ENCODE results near the gene RASGRP4. TPM values are rescaled to one million over a fixed set of nuclear protein-coding genes. Genes with fewer than 3 reads are reported as not detected.

The RASGRP4 gene
- total and polyA plus RNA-seq, 2 donors from 2014 or later, result 0.80 to 3.6 TPM

- Histone ChIP-seq H3K9ac (ENCODE audit: low read length in 3 of 3) (no peak overlapping the region), H3K27ac (ENCODE audit: low read depth in 2 of 2, low read length in 2 of 2) (no peak overlapping the region), H3K4me3 (ENCODE audit: low read length in 3 of 3) (no peak overlapping the region), H3K9me3 (ENCODE audit: control insufficient read depth in 2 of 3, insufficient read depth in 1 of 3, low read length in 3 of 3) (no peaks in the 10 kb centered on the region), H3K4me1 (ENCODE audit: control insufficient read depth in 2 of 3, insufficient read depth in 2 of 3, low read depth in 1 of 3, low read length in 3 of 3) (no peaks in the 10 kb centered on the region), H3K36me3 (ENCODE audit: control insufficient read depth in 2 of 3, insufficient read depth in 3 of 3, low read length in 3 of 3) (no peaks in the 10 kb centered on the region), H3K27me3 (ENCODE audit: control insufficient read depth, insufficient read depth, low read length) (no peaks in the 10 kb centered on the region)
- FAIRE-seq (no peak), DNase-seq (no peak)
- no peak for TF ChIP-seq CTCF (IDR thresholded peaks at IDR 0.05; ENCODE audit: borderline replicate concordance, extremely low read depth, insufficient read depth)
- intact Hi-C loops (cut with DNase I), result no loop called here
These were observed 25.0 kb upstream of the RASGRP4 start for GRCh38 chr19:38451036-38451435.

GRCh38 chr19:38449518-38449917 lies 23.5 kb upstream of the RASGRP4 start:
- no peaks in the 10 kb centered on the region for H3K4me1 ChIP-seq (ENCODE audit: control insufficient read depth in 2 of 3, insufficient read depth in 2 of 3, low read depth in 1 of 3, low read length in 3 of 3)
- TF ChIP-seq CTCF (IDR thresholded peaks at IDR 0.05; ENCODE audit: borderline replicate concordance, extremely low read depth, insufficient read depth), result no peak
- no peak overlapping the region for H3K9ac ChIP-seq (ENCODE audit: low read length in 3 of 3)
- intact Hi-C loops (cut with DNase I), result no loop called here
- H3K4me3 ChIP-seq (ENCODE audit: low read length in 3 of 3), result no peak overlapping the region
- H3K36me3 ChIP-seq (ENCODE audit: control insufficient read depth in 2 of 3, insufficient read depth in 3 of 3, low read length in 3 of 3), result no peaks in the 10 kb centered on the region
- no peak for DNase-seq
- no peaks in the 10 kb centered on the region for H3K27me3 ChIP-seq (ENCODE audit: control insufficient read depth, insufficient read depth, low read length)
- no peaks in the 10 kb centered on the region for H3K9me3 ChIP-seq (ENCODE audit: control insufficient read depth in 2 of 3, insufficient read depth in 1 of 3, low read length in 3 of 3)
- FAIRE-seq, result no peak
- H3K27ac ChIP-seq (ENCODE audit: low read depth in 2 of 2, low read length in 2 of 2), result no peak overlapping the region

- DNase-seq (no peak), FAIRE-seq (no peak)
- intact Hi-C loops (cut with DNase I), result no loop called here
- Histone ChIP-seq H3K4me1 (ENCODE audit: control insufficient read depth in 2 of 3, insufficient read depth in 2 of 3, low read depth in 1 of 3, low read length in 3 of 3) (no peaks in the 10 kb centered on the region), H3K27me3 (ENCODE audit: control insufficient read depth, insufficient read depth, low read length) (no peaks in the 10 kb centered on the region), H3K9me3 (ENCODE audit: control insufficient read depth in 2 of 3, insufficient read depth in 1 of 3, low read length in 3 of 3) (no peaks in the 10 kb centered on the region), H3K4me3 (ENCODE audit: low read length in 3 of 3) (no peak overlapping the region), H3K27ac (ENCODE audit: low read depth in 2 of 2, low read length in 2 of 2) (no peak overlapping the region), H3K9ac (ENCODE audit: low read length in 3 of 3) (no peak overlapping the region), H3K36me3 (ENCODE audit: control insufficient read depth in 2 of 3, insufficient read depth in 3 of 3, low read length in 3 of 3) (no peaks in the 10 kb centered on the region)
- TF ChIP-seq CTCF (IDR thresholded peaks at IDR 0.05; ENCODE audit: borderline replicate concordance, extremely low read depth, insufficient read depth), result no peak
These were observed 22.2 kb upstream of the RASGRP4 start for GRCh38 chr19:38448225-38448624.

GRCh38 chr19:38445362-38445761 lies 19.3 kb upstream of the RASGRP4 start:
- Histone ChIP-seq H3K4me3 (ENCODE audit: low read length in 3 of 3) (no peak overlapping the region), H3K9me3 (ENCODE audit: control insufficient read depth in 2 of 3, insufficient read depth in 1 of 3, low read length in 3 of 3) (no peaks in the 10 kb centered on the region), H3K4me1 (ENCODE audit: control insufficient read depth in 2 of 3, insufficient read depth in 2 of 3, low read depth in 1 of 3, low read length in 3 of 3) (no peaks in the 10 kb centered on the region), H3K27me3 (ENCODE audit: control insufficient read depth, insufficient read depth, low read length) (no peaks in the 10 kb centered on the region), H3K36me3 (ENCODE audit: control insufficient read depth in 2 of 3, insufficient read depth in 3 of 3, low read length in 3 of 3) (no peaks in the 10 kb centered on the region), H3K27ac (ENCODE audit: low read depth in 2 of 2, low read length in 2 of 2) (no peak overlapping the region), H3K9ac (ENCODE audit: low read length in 3 of 3) (no peak overlapping the region)
- no peak for TF ChIP-seq CTCF (IDR thresholded peaks at IDR 0.05; ENCODE audit: borderline replicate concordance, extremely low read depth, insufficient read depth)
- FAIRE-seq, result no peak
- no peak for DNase-seq
- intact Hi-C loops (cut with DNase I), result no loop called here

Data from kidney (tissue), 14 donors.